IMR-90 (cell line): ENCODE data around the gene TSG101. TPM values are rescaled to one million over a fixed set of nuclear protein-coding genes. Genes with fewer than 3 reads are reported as not detected.

Experiments used
- ATAC-seq: fragments of 200-7000 bp; cut with Tn5 transposase; 2 replicates; pipeline ENCODE4 v1.9.1; 2020; ENCODE audit warnings: low read depth, mild to moderate bottlenecking, moderate library complexity
- BruUV-seq: library from RNA; stranded (reverse); fragments of 400-500 nt; replicated peaks from 2 replicates; lab custom pipeline; 2021; lab: Mats Ljungman, UMichigan
- CTCF ChIA-PET: fragments of 300-600 bp; formaldehyde crosslinking; extraction: SDS; loops from one replicate; lab custom pipeline; 2021; ENCODE audit warnings: antibody characterized with exemption; lab: Yijun Ruan, JAX
- POLR2A ChIA-PET: fragments of 300-600 bp; sonication (Branson Sonifier 250); formaldehyde crosslinking; loops from one replicate; lab custom pipeline; 2022; ENCODE audit warnings: antibody characterized with exemption; ENCODE audit not compliant: unreplicated experiment; lab: Charles Lee
- DNase-seq: peaks from one replicate; pipeline ENCODE4 v3.0.0; 2013
- H2AFZ ChIP-seq: replicated peaks from 2 replicates; pipeline ENCODE3; 2013; ENCODE audit warnings: low read length, mild to moderate bottlenecking; ENCODE audit not compliant: poor library complexity
- H2AK5ac ChIP-seq: 2 replicates; pipeline ENCODE4 v1.6.1; 2013; ENCODE audit warnings: low read depth, low read length, inconsistent platforms
- H2AK9ac ChIP-seq: replicated peaks from 2 replicates; pipeline ENCODE3; 2013; ENCODE audit warnings: mild to moderate bottlenecking, low read depth, low read length, moderate library complexity; ENCODE audit not compliant: poor library complexity
- H2BK120ac ChIP-seq: 2 replicates; pipeline ENCODE4 v1.6.1; 2013; ENCODE audit warnings: low read depth, low read length, inconsistent platforms
- H2BK15ac ChIP-seq: 3 replicates; pipeline ENCODE4 v1.6.1; 2013; ENCODE audit warnings: low read depth, low read length, inconsistent platforms
- H2BK20ac ChIP-seq: 2 replicates; pipeline ENCODE4 v1.6.1; 2013; ENCODE audit warnings: low read depth, mild to moderate bottlenecking, inconsistent platforms, low read length, moderate library complexity
- H2BK5ac ChIP-seq: 2 replicates; pipeline ENCODE4 v1.6.1; 2013; ENCODE audit warnings: mild to moderate bottlenecking, low read depth, low read length, inconsistent platforms; ENCODE audit not compliant: poor library complexity, severe bottlenecking
- H3K14ac ChIP-seq: replicated peaks from 2 replicates; pipeline ENCODE4 v1.6.1; 2013; ENCODE audit warnings: low read depth, low read length, inconsistent platforms
- H3K18ac ChIP-seq: 2 replicates; pipeline ENCODE4 v1.6.1; 2013; ENCODE audit warnings: low read depth, low read length, control low read depth
- H3K23ac ChIP-seq: 2 replicates; pipeline ENCODE4 v1.6.1; 2013; ENCODE audit warnings: low read depth, low read length, inconsistent platforms
- H3K27ac ChIP-seq: 2 replicates; pipeline ENCODE4 v1.5.1; 2013; ENCODE audit warnings: mild to moderate bottlenecking, control low read depth, low read length; ENCODE audit not compliant: insufficient read depth
- H3K27me3 ChIP-seq: 2 replicates; pipeline ENCODE4 v1.6.1; 2013; ENCODE audit warnings: low read length; ENCODE audit not compliant: control insufficient read depth, insufficient read depth
- H3K36me3 ChIP-seq: 2 replicates; pipeline ENCODE4 v1.6.1; 2013; ENCODE audit warnings: low read length, mixed read lengths; ENCODE audit not compliant: control insufficient read depth, insufficient read depth
- H3K4ac ChIP-seq: 2 replicates; pipeline ENCODE4 v1.6.1; 2013; ENCODE audit warnings: low read depth, low read length, inconsistent platforms
- H3K4me1 ChIP-seq: 2 replicates; pipeline ENCODE4 v1.6.1; 2013; ENCODE audit warnings: low read length, mixed read lengths; ENCODE audit not compliant: control insufficient read depth, insufficient read depth
- H3K4me2 ChIP-seq: 2 replicates; pipeline ENCODE4 v1.6.1; 2013; ENCODE audit warnings: low read depth, mild to moderate bottlenecking, control low read depth, low read length, moderate library complexity
- H3K4me3 ChIP-seq: 2 replicates; pipeline ENCODE4 v1.5.1; 2013; ENCODE audit warnings: low read depth, mild to moderate bottlenecking, control low read depth, low read length, moderate library complexity; ENCODE audit not compliant: insufficient read depth
- H3K56ac ChIP-seq: 2 replicates; pipeline ENCODE4 v1.6.1; 2013; ENCODE audit warnings: low read length, inconsistent platforms; ENCODE audit not compliant: insufficient read depth; ENCODE audit errors: extremely low read depth
- H3K79me1 ChIP-seq, 2 experiments: 2 replicates each; pipeline ENCODE4 v1.6.1; 2013; ENCODE audit warnings: low read length in 2 of 2, inconsistent platforms in 1 of 2, low read depth in 1 of 2
- H3K9ac ChIP-seq: 2 replicates; pipeline ENCODE4 v1.6.1; 2013; ENCODE audit warnings: low read depth, low read length, control low read depth
- H3K9me1 ChIP-seq: 2 replicates; pipeline ENCODE4 v1.6.1; 2013; ENCODE audit warnings: low read length, inconsistent platforms; ENCODE audit not compliant: insufficient read depth
- H3K9me3 ChIP-seq: 2 replicates; pipeline ENCODE4 v1.6.1; 2013; ENCODE audit warnings: low read length; ENCODE audit not compliant: control insufficient read depth, insufficient read depth
- H4K20me1 ChIP-seq: 2 replicates; pipeline ENCODE4 v1.6.1; 2013; ENCODE audit warnings: low read length, inconsistent platforms; ENCODE audit not compliant: insufficient read depth
- H4K5ac ChIP-seq: 2 replicates; pipeline ENCODE4 v1.6.1; 2013; ENCODE audit warnings: mild to moderate bottlenecking, low read depth, low read length, control low read depth
- H4K8ac ChIP-seq, 2 experiments: 2 replicates each; pipeline ENCODE4 v1.6.1; 2013; ENCODE audit warnings: low read depth in 2 of 2, low read length in 2 of 2, control low read depth in 1 of 2, inconsistent platforms in 1 of 2
- H4K91ac ChIP-seq: 2 replicates; pipeline ENCODE4 v1.6.1; 2013; ENCODE audit warnings: low read depth, low read length, inconsistent platforms; ENCODE audit not compliant: insufficient read depth
- CEBPB ChIP-seq: IDR thresholded peaks from 2 replicates; pipeline ENCODE4 v1.6.1; 2012; ENCODE audit warnings: low read depth, low read length, improper control_type of control experiment
- MAZ ChIP-seq: IDR thresholded peaks from 2 replicates; pipeline ENCODE4 v1.6.1; 2012; ENCODE audit warnings: low read depth, mild to moderate bottlenecking, low read length, improper control_type of control experiment, moderate library complexity, borderline replicate concordance
- RCOR1 ChIP-seq: IDR thresholded peaks from 2 replicates; pipeline ENCODE4 v1.6.1; 2012; ENCODE audit warnings: mild to moderate bottlenecking, low read length, improper control_type of control experiment; ENCODE audit not compliant: insufficient replicate concordance
- SMC3 ChIP-seq: fragments of 150-350 bp; IDR thresholded peaks from 2 replicates; pipeline ENCODE4 v1.6.1; 2016; ENCODE audit warnings: low read depth, mild to moderate bottlenecking, antibody characterized with exemption, low read length, moderate library complexity
- WGBS, 2 experiments: methylation state at CpG; one replicate each; pipeline versions ENCODE4 v1.1.5 to v1.1.7; 2013; ENCODE audit warnings: missing lambda C conversion rate in 2 of 2; ENCODE audit not compliant: insufficient read length in 1 of 2; ENCODE audit errors: extremely low coverage in 2 of 2; 5-methylcytosine and 5-hydroxymethylcytosine counted together
- dilution Hi-C: fragments of 300-500 bp; cut with HindIII; formaldehyde crosslinking; loops from one replicate; pipeline ENCODE4 v1.14.3; 2018; ENCODE audit warnings: low sequenced_read_pairs; ENCODE audit not compliant: unreplicated experiment
- in situ Hi-C: fragments of 300-500 bp; cut with MboI; formaldehyde crosslinking; loops from 3 replicates; pipeline ENCODE4 v1.14.3; 2019; ENCODE audit warnings: low sequenced_read_pairs, inconsistent platforms, mixed read lengths
- intact Hi-C: fragments of 100-400 bp; cut with micrococcal nuclease; formaldehyde crosslinking; loops from 2 replicates; pipeline ENCODE4 v1.10.0; 2022
- polyA plus RNA-seq, 3 experiments: library from polyadenylated mRNA; depleted of rRNA; stranded (reverse); fragments of >200 nt; gene quantifications; 2 replicates each; pipeline ENCODE4 v1.2.3, GENCODE V29; 2012; ENCODE audit warnings: low replicate concordance in 1 of 3
- total RNA-seq: library from RNA; depleted of rRNA; stranded (reverse); fragments of >200 nt; gene quantifications from 2 replicates; pipeline ENCODE4 v1.2.3, GENCODE V29; 2012

Gene TSG101
- total and polyA plus RNA-seq, 2 of the 4 experiments (the other 2 are of a cell fraction) = 67.4 to 113 TPM

- ATAC-seq = no peak
- POLR2A ChIA-PET = no interaction called here
- CTCF ChIA-PET = interaction anchor here (0.6 kb wide), 1 partner anchor 19 kb away, joined by 3 read pairs; no protein-coding TSS in a partner anchor
- H3K4me3 ChIP-seq = no peak overlapping the region
- no peak overlapping the region for H4K5ac ChIP-seq
- no peak overlapping the region for H3K9ac ChIP-seq
- no peak overlapping the region for H3K4me2 ChIP-seq
- no peak overlapping the region for H4K91ac ChIP-seq
- no peak overlapping the region for H3K56ac ChIP-seq
- no peak overlapping the region for H2BK20ac ChIP-seq
- H4K8ac ChIP-seq = no peak overlapping the region
- no peak overlapping the region for H2AFZ ChIP-seq
- H3K23ac ChIP-seq = no peak overlapping the region
- H2BK15ac ChIP-seq = no peak overlapping the region
- no peaks in the 10 kb centered on the region for H3K79me1 ChIP-seq
- no peaks in the 10 kb centered on the region for H3K27me3 ChIP-seq
- WGBS, 2 experiments = no CpG with 5 or more reads among the region's 2 CpGs
- H3K36me3 ChIP-seq = no peaks in the 10 kb centered on the region
- H2BK5ac ChIP-seq = no peak overlapping the region
- no peak for DNase-seq
- no peaks in the 10 kb centered on the region for H4K20me1 ChIP-seq
- BruUV-seq = no TSS peak
- dilution Hi-C loops (no loop called here), in situ Hi-C loops (no loop called here), intact Hi-C loops (no loop called here)
- no peak overlapping the region for H2AK9ac ChIP-seq
- no peak overlapping the region for H3K4ac ChIP-seq
- no peaks in the 10 kb centered on the region for H3K9me3 ChIP-seq
- H2BK120ac ChIP-seq = no peak overlapping the region
- H3K9me1 ChIP-seq = no peaks in the 10 kb centered on the region
- H2AK5ac ChIP-seq = no peak overlapping the region
- H3K4me1 ChIP-seq = no peaks in the 10 kb centered on the region
- no peak overlapping the region for H3K14ac ChIP-seq
- no peak for TF ChIP-seq CEBPB
- no peak for TF ChIP-seq RCOR1
- TF ChIP-seq MAZ = no peak
- no peak for TF ChIP-seq SMC3
- no peak overlapping the region for H3K27ac ChIP-seq
- no peak overlapping the region for H3K18ac ChIP-seq
Observed at GRCh38 chr11:18466402-18466801, 60.3 kb downstream of the TSG101 start.
